Esophagus squamous epithelium (tissue), 4 donors: ENCODE measurements around the gene SLC6A3.

Source experiments
- CTCF ChIP-seq, 6 experiments: fragments of 450-650 bp in 4 of 6; fragments of 200-600 bp in 2 of 6; sonication (generic) in 2 of 6; IDR thresholded peaks; one replicate each; pipeline ENCODE4 v1.5.1; 2016 to 2019; ENCODE audit warnings: antibody characterized with exemption in 6 of 6, mild to moderate bottlenecking in 4 of 6, moderate library complexity in 4 of 6
- POLR2A ChIP-seq, 4 donors: fragments of 450-650 bp; IDR thresholded peaks; one replicate each; pipeline ENCODE4 v1.6.1; 2017; ENCODE audit warnings: antibody characterized with exemption in 4 of 4, mild to moderate bottlenecking in 4 of 4, moderate library complexity in 3 of 4

DNA sequence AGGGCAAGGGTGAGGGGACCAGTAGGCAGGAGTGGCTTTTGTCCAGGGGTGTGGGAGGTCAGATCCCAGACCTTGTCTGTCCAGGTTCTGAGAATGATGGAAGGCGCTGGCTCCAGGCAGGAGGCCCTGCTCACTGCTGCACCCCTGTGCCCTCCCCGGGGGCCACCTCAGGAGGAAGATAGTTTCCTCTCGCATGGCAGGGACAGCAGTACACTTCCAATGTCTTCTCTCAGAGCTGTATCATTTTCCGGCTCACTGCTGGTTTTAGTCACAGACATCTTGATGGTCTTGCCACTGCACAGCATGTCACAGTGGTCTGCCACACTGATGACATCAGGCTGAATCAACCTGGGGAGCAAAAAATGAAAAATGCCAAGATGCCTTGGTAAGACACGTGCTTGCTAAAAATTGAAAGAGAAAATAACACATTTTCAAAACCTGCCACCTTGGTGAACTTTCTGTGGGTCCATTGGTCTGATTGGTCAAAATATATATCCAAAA lies 3.3 kb upstream of the SLC6A3 start:
- TF ChIP-seq CTCF (IDR thresholded peaks at IDR 0.05) (no peak), POLR2A (IDR thresholded peaks at IDR 0.05) (no peak)
